DOHH2 (cell line): ENCODE data around the gene MSL3B.

Experiments
- EZH2phosphoT487 ChIP-seq: fragments of 200-600 bp; sonication (generic); IDR thresholded peaks from 2 replicates; pipeline ENCODE4 v1.6.1; 2017; ENCODE audit warnings: borderline replicate concordance, mild to moderate bottlenecking, antibody characterized with exemption, low read length, moderate library complexity, mixed read lengths
- TF ChIP-seq, protein P1 (sequence below): fragments of 200-600 bp; sonication (generic); IDR thresholded peaks from one replicate; pipeline ENCODE4 v1.5.1; 2014; ENCODE audit warnings: antibody characterized with exemption, mild to moderate bottlenecking, low read depth, low read length; ENCODE audit not compliant: poor library complexity, severe bottlenecking

DNA sequence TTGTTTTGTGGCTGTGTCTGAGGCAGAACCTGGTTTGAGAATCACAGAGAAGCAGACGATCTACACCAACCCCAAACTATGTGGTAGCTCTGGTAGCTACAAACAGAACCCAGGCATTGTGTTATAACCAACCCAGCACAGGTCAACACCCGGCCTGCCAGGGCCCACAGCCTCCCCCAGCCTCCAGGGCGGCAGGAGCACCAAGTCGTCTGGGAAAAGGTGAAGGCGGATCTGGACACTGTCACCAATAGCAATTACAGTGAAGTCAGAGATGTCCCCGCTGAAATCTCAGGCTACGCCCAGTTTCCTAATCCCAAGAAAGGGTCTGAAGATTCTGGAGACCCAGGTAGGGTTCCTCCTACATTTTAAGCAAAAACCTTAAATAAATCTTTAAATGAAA, 17.4 kb downstream of the MSL3B start:
- TF ChIP-seq, protein P1, sequence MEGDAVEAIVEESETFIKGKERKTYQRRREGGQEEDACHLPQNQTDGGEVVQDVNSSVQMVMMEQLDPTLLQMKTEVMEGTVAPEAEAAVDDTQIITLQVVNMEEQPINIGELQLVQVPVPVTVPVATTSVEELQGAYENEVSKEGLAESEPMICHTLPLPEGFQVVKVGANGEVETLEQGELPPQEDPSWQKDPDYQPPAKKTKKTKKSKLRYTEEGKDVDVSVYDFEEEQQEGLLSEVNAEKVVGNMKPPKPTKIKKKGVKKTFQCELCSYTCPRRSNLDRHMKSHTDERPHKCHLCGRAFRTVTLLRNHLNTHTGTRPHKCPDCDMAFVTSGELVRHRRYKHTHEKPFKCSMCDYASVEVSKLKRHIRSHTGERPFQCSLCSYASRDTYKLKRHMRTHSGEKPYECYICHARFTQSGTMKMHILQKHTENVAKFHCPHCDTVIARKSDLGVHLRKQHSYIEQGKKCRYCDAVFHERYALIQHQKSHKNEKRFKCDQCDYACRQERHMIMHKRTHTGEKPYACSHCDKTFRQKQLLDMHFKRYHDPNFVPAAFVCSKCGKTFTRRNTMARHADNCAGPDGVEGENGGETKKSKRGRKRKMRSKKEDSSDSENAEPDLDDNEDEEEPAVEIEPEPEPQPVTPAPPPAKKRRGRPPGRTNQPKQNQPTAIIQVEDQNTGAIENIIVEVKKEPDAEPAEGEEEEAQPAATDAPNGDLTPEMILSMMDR: no peak
- TF ChIP-seq EZH2phosphoT487: no peak
